ENCODE results near the gene SLC29A3.

SLC29A3 gene

DNA sequence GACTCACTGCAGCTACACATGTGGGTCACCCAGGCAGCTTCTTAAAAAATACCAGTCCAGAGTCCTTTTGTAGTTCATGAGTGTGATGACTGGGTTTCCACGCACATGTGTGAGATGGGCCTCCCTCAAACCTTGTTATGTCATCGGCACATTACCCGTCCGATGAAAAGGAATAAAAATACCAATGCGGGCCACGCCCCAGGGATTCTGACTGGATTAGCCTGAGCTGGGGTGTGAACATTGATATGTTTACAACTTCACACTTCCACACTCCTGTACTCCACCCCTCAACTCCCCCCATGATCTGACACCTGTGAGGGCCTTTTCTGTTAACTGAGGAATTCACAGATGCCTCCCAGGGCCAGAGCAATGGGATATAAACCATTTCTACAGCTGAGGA, 6.2 kb downstream of the SLC29A3 start:
- DNase-seq = no peak

DNA sequence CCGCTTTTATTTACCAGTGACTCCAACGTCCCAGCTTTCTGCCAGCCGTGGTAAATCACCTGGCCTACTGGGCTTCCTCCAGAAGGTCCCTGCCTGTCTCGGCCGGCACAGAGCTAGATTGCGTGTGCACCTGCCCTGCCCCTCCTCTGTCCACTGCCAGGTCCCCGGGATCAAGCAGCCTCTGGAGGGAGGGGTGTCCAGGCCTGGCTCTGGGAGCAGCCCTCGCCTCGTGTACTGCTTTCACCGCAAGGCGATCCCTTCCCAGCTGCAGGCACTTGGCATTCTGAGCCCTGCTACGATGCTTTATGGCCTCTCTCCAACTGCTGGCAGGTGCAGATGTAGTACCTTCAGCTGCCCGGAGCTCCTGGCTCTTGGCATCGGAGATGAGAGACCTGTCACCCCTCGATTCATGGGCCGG, 7.4 kb downstream of the SLC29A3 start:
- DNase-seq = no peak

DNA sequence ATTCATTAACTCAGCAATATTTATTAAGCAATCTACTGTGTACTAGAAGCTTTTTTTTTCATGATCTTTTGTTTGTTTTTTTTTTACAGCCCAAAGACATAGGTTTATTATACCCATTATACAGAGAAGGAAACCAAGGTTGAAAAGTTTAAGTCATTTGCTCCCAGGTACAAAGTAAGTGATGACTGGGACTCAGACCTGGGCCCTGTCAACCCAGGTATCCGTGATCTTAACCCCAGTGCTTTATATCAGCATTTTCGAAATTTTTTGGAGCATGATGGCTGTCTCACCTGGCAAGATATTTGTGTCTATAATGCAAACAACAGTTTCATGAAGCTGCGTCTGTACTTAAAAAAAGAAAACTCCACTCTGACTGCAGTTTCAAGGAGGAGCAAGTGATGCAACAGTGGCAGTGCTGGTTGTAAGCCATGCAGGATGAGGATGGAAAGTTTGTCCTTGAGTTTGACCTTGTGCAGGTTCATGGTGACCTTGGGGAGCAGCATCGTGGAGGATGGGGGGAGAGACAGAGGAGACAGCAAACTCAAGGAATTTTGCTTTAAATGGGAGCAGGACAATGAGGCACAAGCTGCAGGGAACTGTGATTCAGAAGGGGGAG, 11.8 kb downstream of the SLC29A3 start:
- no peak for DNase-seq

DNA sequence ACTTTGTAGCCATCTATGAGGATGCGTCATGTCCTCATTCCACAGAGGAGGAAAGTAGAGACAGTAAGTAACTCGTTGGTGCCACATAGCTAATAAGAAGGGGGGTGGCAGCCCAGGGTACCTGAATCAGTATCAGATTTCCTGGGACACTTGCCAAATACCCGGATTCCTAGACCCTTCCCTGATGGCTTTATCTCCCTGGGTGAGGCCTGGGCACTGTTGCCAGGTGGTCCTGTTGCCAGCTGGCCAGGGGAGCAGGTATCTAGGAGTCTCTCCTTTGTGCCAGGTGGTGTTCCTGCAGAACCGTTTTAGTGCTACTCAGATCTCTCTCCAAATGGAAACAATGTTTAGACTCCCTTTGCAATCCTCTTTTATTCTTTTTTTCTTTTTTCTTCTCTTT, 12.7 kb downstream of the SLC29A3 start:
- DNase-seq = no peak

GRCh38 chr10:71332466-71332865, 13.4 kb downstream of the SLC29A3 start:
- DNase-seq = no peak

DNA sequence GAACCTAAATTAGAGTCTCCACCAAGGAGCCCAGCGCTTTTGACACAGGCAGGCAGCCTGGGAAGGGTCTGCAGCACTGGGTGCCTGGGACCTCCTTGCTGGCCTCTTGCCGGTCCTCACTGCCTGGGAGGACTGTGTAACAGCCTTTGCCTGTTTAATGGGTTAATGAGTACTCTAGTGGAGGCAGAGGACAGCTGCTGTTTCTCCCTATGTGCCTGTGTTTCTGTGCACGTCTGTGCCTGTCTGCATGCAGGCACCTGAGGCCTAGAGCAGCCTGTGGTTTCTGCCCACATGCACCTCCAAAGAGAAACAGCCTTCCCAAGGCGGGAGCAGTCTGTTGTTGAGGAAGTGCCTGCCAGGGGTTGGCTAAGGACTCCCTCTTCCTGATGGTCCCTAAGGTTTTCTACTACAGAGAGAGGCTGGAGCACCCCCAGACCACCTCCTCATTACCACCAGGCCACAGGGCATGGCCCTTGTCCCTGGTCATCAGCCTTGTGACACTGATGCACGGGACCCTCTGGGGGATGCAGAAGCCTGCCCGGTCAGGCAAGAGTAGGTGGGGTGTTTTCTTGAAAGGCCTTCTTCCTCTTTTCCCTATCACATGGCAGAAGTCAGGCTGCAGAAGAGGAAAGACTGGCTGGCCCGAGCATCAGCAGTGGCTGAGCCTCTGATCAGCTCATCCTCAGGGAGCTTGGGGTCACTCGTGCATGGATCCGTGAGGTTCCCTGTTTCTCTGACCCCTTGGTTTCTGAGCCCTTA, 14.2 kb downstream of the SLC29A3 start:
- no peak for DNase-seq

DNA sequence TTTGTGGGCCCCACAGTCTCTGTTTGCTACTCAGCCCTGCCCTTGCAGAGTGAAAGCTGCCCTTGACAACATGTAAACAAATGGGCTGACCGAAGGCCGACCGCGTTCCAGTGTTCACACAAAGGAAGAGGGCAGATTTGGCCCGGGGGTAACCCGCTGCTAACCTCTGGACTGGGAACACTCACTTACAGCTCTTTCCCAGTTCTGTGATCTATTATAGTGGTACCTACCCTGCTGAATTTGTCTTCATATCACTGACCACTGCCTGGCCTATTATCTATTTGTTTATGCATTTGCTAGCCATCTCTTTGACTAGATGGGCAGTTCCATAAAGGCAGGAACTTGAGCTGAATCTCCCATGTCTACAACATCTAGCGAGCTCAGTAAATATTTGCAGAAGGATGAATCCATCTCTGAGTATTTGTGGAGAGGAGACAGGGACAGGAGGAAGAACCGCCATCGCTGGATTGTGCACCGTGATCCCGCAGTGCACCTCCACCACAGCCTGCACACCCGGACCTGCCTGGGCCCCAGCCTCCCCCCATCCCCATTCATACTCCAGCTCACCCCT, 15.2 kb downstream of the SLC29A3 start:
- no peak for DNase-seq

GRCh38 chr10:71335173-71335708, 16.2 kb downstream of the SLC29A3 start:
- DNase-seq = no peak

DNA sequence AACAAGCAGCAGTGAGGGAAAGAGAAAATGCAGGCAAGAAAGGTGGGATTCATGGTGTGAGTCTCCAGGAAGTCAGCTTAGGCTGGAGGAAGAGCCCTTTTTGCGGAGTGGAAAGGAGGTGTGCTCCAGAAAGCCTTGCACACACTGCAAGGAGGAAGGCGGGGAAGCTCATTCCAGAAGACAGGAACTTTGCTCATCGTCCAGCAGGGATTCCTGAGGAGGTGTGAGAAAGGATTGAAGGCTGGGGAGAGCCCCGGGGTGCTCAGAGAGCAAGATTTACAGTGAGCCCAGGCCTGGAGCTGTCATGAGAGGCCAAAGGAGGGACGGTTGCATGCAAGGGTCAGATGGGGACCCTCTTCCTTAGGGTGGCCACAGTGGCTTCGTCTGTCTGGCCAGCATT, 17.6 kb downstream of the SLC29A3 start:
- DNase-seq = no peak

DNA sequence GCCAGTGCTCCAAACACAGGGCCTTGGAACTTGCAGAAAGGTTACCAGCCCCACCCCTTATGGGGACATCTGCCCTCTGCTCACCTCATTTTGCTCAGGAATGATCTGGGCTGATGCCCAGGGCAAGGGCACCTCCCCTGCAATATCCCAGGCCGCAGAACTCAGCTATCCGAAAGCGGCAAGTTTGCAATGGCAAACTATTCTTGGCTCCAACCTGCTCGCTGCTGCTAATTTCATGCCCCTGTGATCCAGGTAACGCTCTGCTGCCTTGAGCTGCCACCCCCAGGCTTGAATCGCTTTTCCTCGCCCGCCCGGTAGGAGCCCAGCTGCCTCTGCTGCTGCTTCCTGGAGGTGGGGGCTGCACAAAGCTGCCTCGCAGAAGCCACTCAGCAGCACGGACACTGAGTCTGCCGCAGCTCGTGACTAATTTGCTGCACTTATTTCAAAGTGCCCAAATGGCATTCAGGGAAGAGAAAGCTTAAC, 18.2 kb downstream of the SLC29A3 start:
- DNase-seq = no peak

DNA sequence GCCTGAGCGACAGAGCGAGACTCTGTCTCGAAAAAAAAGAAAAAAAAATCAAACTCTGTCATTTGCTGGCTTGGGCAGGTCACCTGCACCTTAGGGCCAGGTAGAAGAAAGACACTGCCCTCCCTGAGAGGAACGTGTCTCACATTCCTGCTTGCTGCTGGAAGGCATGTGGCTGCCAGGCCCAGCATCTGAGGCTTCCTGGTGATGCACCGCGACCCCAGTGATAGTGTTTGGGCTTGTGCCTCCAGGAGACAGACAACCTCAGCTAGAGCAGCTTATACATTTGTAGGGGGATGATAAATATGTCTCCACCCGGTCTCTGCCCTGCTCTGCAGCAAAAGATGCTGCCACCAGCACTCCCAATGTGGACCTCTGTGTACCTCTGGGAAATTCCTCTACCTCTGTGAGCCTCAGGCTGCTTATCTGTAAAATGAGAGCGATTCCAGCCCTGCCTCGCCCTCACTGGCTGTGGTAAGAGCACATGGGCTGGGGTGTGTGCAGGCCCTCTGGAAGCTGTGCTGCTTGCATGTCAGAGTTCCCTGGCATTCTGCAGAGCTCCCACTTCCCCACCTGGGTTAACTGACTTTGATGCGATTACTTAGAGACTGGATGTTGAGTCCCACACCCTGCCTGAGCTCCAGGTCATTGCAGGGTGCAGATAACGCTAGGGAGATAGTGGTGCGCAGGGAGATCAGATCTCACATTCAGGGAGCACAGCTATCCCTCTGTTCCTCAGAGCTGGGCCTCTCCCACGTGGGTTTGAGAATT, 19.9 kb downstream of the SLC29A3 start:
- no peak for DNase-seq

- DNase-seq = no peak
Measured at GRCh38 chr10:71339796-71340589, 20.9 kb downstream of the SLC29A3 start.

- no peak for DNase-seq
Measured at GRCh38 chr10:71342573-71343391, 23.7 kb downstream of the SLC29A3 start.

DNA sequence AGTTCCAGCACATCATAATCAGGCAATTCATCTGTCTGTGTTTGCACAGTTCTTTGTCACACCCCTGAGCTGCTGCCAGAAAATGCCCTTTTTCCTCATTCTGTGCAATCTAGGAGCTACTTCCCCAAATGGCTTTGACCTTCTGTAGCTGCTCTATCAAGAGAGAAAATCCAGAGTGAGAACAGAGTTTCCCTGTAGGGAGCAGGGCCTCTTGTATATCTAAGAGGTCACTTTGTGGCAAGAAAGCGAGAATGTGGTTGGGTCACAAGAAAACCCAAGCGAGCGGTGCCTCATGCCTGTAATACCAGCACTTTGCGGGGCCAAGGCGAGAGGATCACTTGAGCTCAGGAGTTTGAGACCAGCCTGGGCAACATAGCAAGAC, 24.3 kb downstream of the SLC29A3 start:
- DNase-seq = no peak

- DNase-seq = no peak
Measured at GRCh38 chr10:71344154-71344925, 25.3 kb downstream of the SLC29A3 start.

- no peak for DNase-seq
Measured at GRCh38 chr10:71344993-71345480, 26.0 kb downstream of the SLC29A3 start.

DNA sequence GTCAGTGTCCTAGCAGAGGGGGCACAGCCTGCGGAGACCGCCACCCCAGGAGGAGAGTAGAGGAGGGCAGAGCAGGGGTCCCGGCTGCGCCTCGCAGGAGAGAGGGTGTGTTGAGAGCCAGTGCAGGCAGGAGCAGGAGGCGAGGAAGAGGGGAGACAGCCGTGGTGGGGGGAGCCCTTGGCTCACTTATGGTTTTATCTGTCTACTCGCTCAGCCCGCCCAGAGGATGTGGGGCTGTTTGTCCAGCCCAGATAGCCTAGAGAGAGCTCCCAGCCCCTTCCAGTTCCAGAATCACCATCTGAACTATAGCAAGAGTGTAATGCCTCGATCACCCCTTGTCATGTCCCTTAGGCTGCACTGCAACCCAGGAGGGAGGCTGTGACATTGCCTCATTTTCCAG, 26.6 kb downstream of the SLC29A3 start:
- no peak for DNase-seq

DNA sequence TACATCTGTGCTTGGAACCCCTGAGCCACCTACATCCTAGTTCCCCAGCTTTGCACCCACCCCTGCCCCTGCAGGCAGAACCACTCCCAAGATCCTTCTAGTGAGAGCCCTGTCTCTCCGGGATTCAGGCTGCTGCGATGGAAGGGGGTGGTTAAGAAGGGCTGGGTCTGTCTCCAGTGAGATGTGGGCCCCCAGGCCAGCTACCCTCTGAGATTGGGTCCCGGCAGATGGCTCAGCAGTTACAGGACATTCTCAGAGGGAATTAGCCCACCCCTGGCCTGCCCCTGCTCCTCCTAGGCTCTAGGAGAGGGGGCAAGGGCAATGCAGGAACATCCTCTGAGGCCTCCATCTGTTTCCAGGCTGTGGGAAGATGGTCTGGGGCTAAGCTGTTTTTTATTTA, 27.7 kb downstream of the SLC29A3 start:
- DNase-seq = no peak

DNA sequence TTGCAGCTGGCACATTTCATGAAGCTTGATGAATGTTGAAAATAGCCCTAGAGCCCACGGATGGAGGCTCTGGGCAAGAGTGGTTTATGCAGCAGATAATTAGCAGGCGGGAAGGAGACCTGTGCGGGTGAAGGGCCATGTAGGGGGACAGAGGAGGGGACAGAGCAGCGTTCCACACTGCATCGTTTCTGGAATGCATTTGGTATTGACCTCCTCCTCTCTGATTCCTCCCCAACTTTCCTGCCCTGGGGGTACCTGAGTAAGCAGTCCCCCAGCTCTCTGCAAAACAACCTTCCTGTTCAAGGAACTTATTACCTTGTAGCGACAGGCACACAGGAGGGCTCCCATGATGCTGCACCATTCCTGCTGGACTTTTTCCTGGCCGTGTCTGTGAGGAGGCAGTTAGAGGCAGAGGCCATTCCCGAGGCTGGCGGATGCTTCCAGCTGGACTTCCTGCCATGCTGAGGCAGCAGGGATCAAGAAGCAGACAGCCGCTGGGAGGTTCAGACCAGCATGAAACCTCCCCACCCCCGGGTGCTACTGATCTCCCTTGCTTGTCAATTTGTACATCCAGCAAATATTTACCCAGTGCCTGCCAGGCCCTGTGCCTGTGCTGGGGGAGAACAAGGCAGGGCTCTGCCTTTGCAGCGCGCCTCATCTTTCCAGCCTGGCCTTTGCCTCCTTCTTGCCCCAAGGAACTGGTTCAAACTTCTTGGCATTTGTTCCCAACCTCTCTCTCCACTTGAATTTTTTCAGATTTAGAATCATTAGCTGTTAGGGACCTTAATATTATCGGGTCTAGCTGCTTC, 28.7 kb downstream of the SLC29A3 start:
- DNase-seq = no peak

- no peak for DNase-seq
Measured at GRCh38 chr10:71348850-71349249, 29.8 kb downstream of the SLC29A3 start.

Measured in T1000 (cell line).